Natural killer cell (primary cell): ENCODE results near the gene ADGRD1. TPM values are rescaled to one million over a fixed set of nuclear protein-coding genes. Genes with fewer than 3 reads are reported as not detected.
"Not testable (repeated sequence)": the region's sequence is repeated elsewhere in the genome, so short reads cannot be mapped to it uniquely, and the experiment has no call there.

Experiments used
- ATAC-seq, 3 donors: fragments of 150-1000 bp in 2 of 3; fragments of 200-7000 bp in 1 of 3; cut with Tn5 transposase; 1 replicate in 1 of 3; 2 replicates in 2 of 3; pipeline ENCODE4 v1.10.0; 2021; ENCODE audit warnings: mild to moderate bottlenecking in 2 of 3, moderate library complexity in 2 of 3
- DNase-seq, 2 donors: peaks; one replicate each; pipeline versions ENCODE4 v3.0.0 to v3.0.0-alpha.2; 2013 to 2021; ENCODE audit warnings: mixed read lengths in 1 of 2
- H3K27ac ChIP-seq: one replicate; pipeline ENCODE4 v1.5.1; 2013; ENCODE audit warnings: mild to moderate bottlenecking, low read length
- H3K27me3 ChIP-seq: one replicate; pipeline ENCODE4 v1.6.1; 2013; ENCODE audit warnings: low read length; ENCODE audit not compliant: control insufficient read depth, insufficient read depth
- H3K36me3 ChIP-seq: one replicate; pipeline ENCODE4 v1.6.1; 2013; ENCODE audit warnings: low read length; ENCODE audit not compliant: control insufficient read depth, insufficient read depth
- H3K4me1 ChIP-seq: one replicate; pipeline ENCODE4 v1.6.1; 2013; ENCODE audit warnings: low read length; ENCODE audit not compliant: control insufficient read depth, insufficient read depth
- H3K4me3 ChIP-seq: one replicate; pipeline ENCODE4 v1.5.1; 2013; ENCODE audit warnings: low read length
- H3K9me3 ChIP-seq: one replicate; pipeline ENCODE4 v1.6.1; 2013; ENCODE audit warnings: low read length; ENCODE audit not compliant: control insufficient read depth, insufficient read depth
- H3K27ac Mint-ChIP-seq, 2 donors: one replicate each; pipeline ENCODE4 v1.8.0; 2022; ENCODE audit warnings: mild to moderate bottlenecking in 2 of 2, mixed read lengths in 2 of 2, moderate library complexity in 1 of 2
- H3K27me3 Mint-ChIP-seq, 2 donors: one replicate each; pipeline ENCODE4 v1.8.0; 2022; ENCODE audit warnings: low read depth in 2 of 2, mixed read lengths in 2 of 2
- H3K36me3 Mint-ChIP-seq: one replicate; pipeline ENCODE4 v1.8.0; 2022; ENCODE audit warnings: mixed read lengths
- H3K4me1 Mint-ChIP-seq, 2 donors: one replicate each; pipeline ENCODE4 v1.8.0; 2022; ENCODE audit warnings: mixed read lengths in 2 of 2
- H3K4me3 Mint-ChIP-seq: one replicate; pipeline ENCODE4 v1.8.0; 2022; ENCODE audit warnings: mild to moderate bottlenecking, moderate library complexity, mixed read lengths
- H3K9me3 Mint-ChIP-seq, 2 donors: one replicate each; pipeline ENCODE4 v1.8.0; 2022; ENCODE audit warnings: mixed read lengths in 2 of 2
- CTCF ChIP-seq: fragments of 200-600 bp; IDR thresholded peaks from one replicate; pipeline ENCODE4 v1.8.0; 2022; ENCODE audit warnings: antibody characterized with exemption
- WGBS: methylation state at CpG from one replicate; pipeline ENCODE4 v1.1.7; 2013; ENCODE audit warnings: missing lambda C conversion rate; ENCODE audit not compliant: insufficient coverage; 5-methylcytosine and 5-hydroxymethylcytosine counted together
- intact Hi-C: fragments of 100-400 bp; cut with micrococcal nuclease; formaldehyde crosslinking; loops from one replicate; pipeline ENCODE4 v1.14.2; 2022
- total RNA-seq, 4 donors: library from RNA; stranded (reverse); fragments of 120-200 nt in 1 of 4; gene quantifications; one replicate each; pipeline versions ENCODE4 v1.2.3 to v1.2.4, GENCODE V29; 2013 to 2022

ADGRD1 gene
- total RNA-seq, 3 donors from 2014 or later (not counting 1 experiment from before 2014, with no cell fraction given), result 0.50 to 3.9 (median 1.4) TPM

GRCh38 chr12:131116468-131117117, 162.9 kb downstream of the ADGRD1 start:
- Mint-ChIP-seq H3K9me3 (no peaks in the 10 kb centered on the region), H3K4me3 (no peak overlapping the region), H3K27ac (no peak overlapping the region), H3K36me3 (no peaks in the 10 kb centered on the region), H3K27me3 (peaks cover 7 to 11% of the 10 kb centered on the region in 2 donors), H3K4me1 (no peaks in the 10 kb centered on the region)
- Histone ChIP-seq H3K4me3 (no peak overlapping the region), H3K4me1 (no peaks in the 10 kb centered on the region), H3K27me3 (no peaks in the 10 kb centered on the region), H3K27ac (no peak overlapping the region), H3K36me3 (no peaks in the 10 kb centered on the region), H3K9me3 (no peaks in the 10 kb centered on the region)
- no peak for ATAC-seq
- intact Hi-C loops, result no loop called here
- no peak for DNase-seq
- 62% methylated on average over 14 of the region's 15 CpGs for WGBS
- TF ChIP-seq CTCF, result no peak

- ATAC-seq (no peak), DNase-seq (no peak)
- intact Hi-C loops, result no loop called here
- H3K4me3 Mint-ChIP-seq, result no peak overlapping the region
- Histone ChIP-seq H3K4me3 (no peak overlapping the region), H3K27me3 (no peaks in the 10 kb centered on the region), H3K4me1 (no peaks in the 10 kb centered on the region), H3K27ac (no peak overlapping the region), H3K9me3 (no peaks in the 10 kb centered on the region), H3K36me3 (no peaks in the 10 kb centered on the region)
- TF ChIP-seq CTCF, result no peak
- peaks cover under 1 to 6% of the 10 kb centered on the region in 2 donors for H3K27me3 Mint-ChIP-seq
- H3K36me3 Mint-ChIP-seq, result no peaks in the 10 kb centered on the region
- no peaks in the 10 kb centered on the region for H3K4me1 Mint-ChIP-seq
- WGBS, result 89% methylated on average over 7 of the region's 7 CpGs
- H3K27ac Mint-ChIP-seq, result no peak overlapping the region
- H3K9me3 Mint-ChIP-seq, result no peaks in the 10 kb centered on the region
Measured at GRCh38 chr12:131117438-131118245, 163.9 kb downstream of the ADGRD1 start.

- no peaks in the 10 kb centered on the region for H3K9me3 ChIP-seq
- DNase-seq (no peak), ATAC-seq (no peak)
- Mint-ChIP-seq H3K4me1 (no peaks in the 10 kb centered on the region), H3K4me3 (no peak overlapping the region), H3K36me3 (no peaks in the 10 kb centered on the region), H3K27me3 (peaks cover 0 to 6% of the 10 kb centered on the region in 2 donors), H3K27ac (no peak overlapping the region), H3K9me3 (no peaks in the 10 kb centered on the region)
- H3K27ac ChIP-seq, result no peak overlapping the region
- H3K27me3 ChIP-seq, result no peaks in the 10 kb centered on the region
- no peaks in the 10 kb centered on the region for H3K4me1 ChIP-seq
- H3K36me3 ChIP-seq, result no peaks in the 10 kb centered on the region
- TF ChIP-seq CTCF, result no peak
- WGBS, result 67% methylated on average over 9 of the region's 9 CpGs
- intact Hi-C loops, result no loop called here
- H3K4me3 ChIP-seq, result no peak overlapping the region
Measured at GRCh38 chr12:131118371-131118770, 164.7 kb downstream of the ADGRD1 start.

GRCh38 chr12:131119345-131119744, 165.6 kb downstream of the ADGRD1 start:
- H3K4me1 Mint-ChIP-seq, DNase-seq, H3K9me3 ChIP-seq, H3K27me3 ChIP-seq, H3K27ac ChIP-seq, H3K27ac Mint-ChIP-seq, H3K4me3 Mint-ChIP-seq, H3K9me3 Mint-ChIP-seq, ATAC-seq, H3K4me3 ChIP-seq, H3K36me3 Mint-ChIP-seq, H3K27me3 Mint-ChIP-seq, H3K36me3 ChIP-seq, H3K4me1 ChIP-seq, intact Hi-C loops: not testable (repeated sequence)
- WGBS, result 92% methylated on average over 5 of the region's 8 CpGs
